Gastrocnemius medialis (tissue), 4 donors: ENCODE results near the gene EPS15.

Experiments
- CTCF ChIP-seq, 5 experiments: fragments of 450-650 bp in 3 of 5; fragments of 200-600 bp in 2 of 5; sonication (generic) in 2 of 5; IDR thresholded peaks in 4 of 5; conservative IDR thresholded peaks in 1 of 5; 1 replicate in 4 of 5; 2 replicates in 1 of 5; pipeline ENCODE4 v1.5.1; 2016 to 2019; ENCODE audit warnings: antibody characterized with exemption in 5 of 5, mild to moderate bottlenecking in 3 of 5, moderate library complexity in 3 of 5
- POLR2A ChIP-seq, 2 donors: fragments of 450-650 bp; IDR thresholded peaks; one replicate each; pipeline ENCODE4 v1.6.1; 2017; ENCODE audit warnings: antibody characterized with exemption in 2 of 2, mild to moderate bottlenecking in 2 of 2, moderate library complexity in 2 of 2

GRCh38 chr1:51453010-51453409, 66.1 kb downstream of the EPS15 start:
- no peak for TF ChIP-seq POLR2A (IDR thresholded peaks at IDR 0.05)
- no peak for TF ChIP-seq CTCF (IDR thresholded peaks at IDR 0.05 in 4 of 5, conservative IDR thresholded peaks at IDR 0.05 in 1 of 5)
